Measurements from ENCODE around the gene CUEDC1.

CUEDC1 gene

GRCh38 chr17:57872536-57872935 lies 82.7 kb downstream of the CUEDC1 start:
- no peak overlapping the region for H3K4me3 ChIP-seq (ENCODE audit: low read length)
- no peak for DNase-seq (ENCODE audit: low read depth)
- no peak for TF ChIP-seq CTCF (IDR thresholded peaks at IDR 0.05; ENCODE audit: insufficient read depth, low read depth, low read length, missing control alignments)

- no peak for TF ChIP-seq CTCF (IDR thresholded peaks at IDR 0.05; ENCODE audit: insufficient read depth, low read depth, low read length, missing control alignments)
- DNase-seq (ENCODE audit: low read depth) = no peak
- no peak overlapping the region for H3K4me3 ChIP-seq (ENCODE audit: low read length)
Observed at GRCh38 chr17:57871863-57872262, 83.3 kb downstream of the CUEDC1 start.

GRCh38 chr17:57871155-57871554 lies 84.1 kb downstream of the CUEDC1 start:
- no peak overlapping the region for H3K4me3 ChIP-seq (ENCODE audit: low read length)
- no peak for DNase-seq (ENCODE audit: low read depth)
- TF ChIP-seq CTCF (IDR thresholded peaks at IDR 0.05; ENCODE audit: insufficient read depth, low read depth, low read length, missing control alignments) = no peak

- H3K4me3 ChIP-seq (ENCODE audit: low read length) = no peak overlapping the region
- DNase-seq (ENCODE audit: low read depth) = peak; percentile 55
- no peak for TF ChIP-seq CTCF (IDR thresholded peaks at IDR 0.05; ENCODE audit: insufficient read depth, low read depth, low read length, missing control alignments)
Observed at GRCh38 chr17:57870283-57870635, 85.0 kb downstream of the CUEDC1 start.

- TF ChIP-seq CTCF (IDR thresholded peaks at IDR 0.05; ENCODE audit: insufficient read depth, low read depth, low read length, missing control alignments) = no peak
- no peak overlapping the region for H3K4me3 ChIP-seq (ENCODE audit: low read length)
Observed at GRCh38 chr17:57869617-57870282, 85.5 kb downstream of the CUEDC1 start.

GRCh38 chr17:57868910-57869616 lies 86.1 kb downstream of the CUEDC1 start:
- TF ChIP-seq CTCF (IDR thresholded peaks at IDR 0.05; ENCODE audit: insufficient read depth, low read depth, low read length, missing control alignments) = no peak
- no peak for DNase-seq (ENCODE audit: low read depth)
- no peak overlapping the region for H3K4me3 ChIP-seq (ENCODE audit: low read length)

More at GRCh38 chr17:57869617-57870282, 85.5 kb downstream of the CUEDC1 start:
- peak; percentile 81 for DNase-seq (ENCODE audit: low read depth)
